ENCODE data around the gene KRT7. TPM values are rescaled to one million over a fixed set of nuclear protein-coding genes. Genes with fewer than 3 reads are reported as not detected.

Gene KRT7
- polyA plus RNA-seq, 1 experiment = 4.6 TPM

DNA sequence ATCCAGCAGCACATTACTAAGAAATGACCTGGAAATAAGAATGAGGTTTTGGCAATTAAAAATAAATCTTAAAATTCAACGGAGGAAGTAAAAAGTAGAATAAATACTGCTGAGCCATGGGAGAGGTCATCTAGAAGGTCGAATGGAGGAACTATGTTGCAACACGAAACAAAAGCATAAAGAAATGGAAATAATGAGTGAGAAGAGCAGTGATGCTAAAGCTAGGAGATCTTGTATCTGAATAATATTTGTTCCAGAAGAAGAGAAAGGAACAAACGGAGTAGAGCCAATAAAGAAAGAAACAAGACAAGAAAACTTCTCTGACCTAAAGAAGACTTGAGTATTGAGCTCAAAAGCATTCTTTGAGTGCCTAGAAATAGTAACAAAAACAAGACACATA, 6.6 kb upstream of the KRT7 start:
- ChIA-PET CTCF (interaction anchor here (0.6 to 5.6 kb wide), 4 partner anchors 13 to 721 kb away, joined by 3 to 30 read pairs (median 4); no protein-coding TSS in a partner anchor), POLR2A (no interaction called here)
- TF ChIP-seq, protein P1, sequence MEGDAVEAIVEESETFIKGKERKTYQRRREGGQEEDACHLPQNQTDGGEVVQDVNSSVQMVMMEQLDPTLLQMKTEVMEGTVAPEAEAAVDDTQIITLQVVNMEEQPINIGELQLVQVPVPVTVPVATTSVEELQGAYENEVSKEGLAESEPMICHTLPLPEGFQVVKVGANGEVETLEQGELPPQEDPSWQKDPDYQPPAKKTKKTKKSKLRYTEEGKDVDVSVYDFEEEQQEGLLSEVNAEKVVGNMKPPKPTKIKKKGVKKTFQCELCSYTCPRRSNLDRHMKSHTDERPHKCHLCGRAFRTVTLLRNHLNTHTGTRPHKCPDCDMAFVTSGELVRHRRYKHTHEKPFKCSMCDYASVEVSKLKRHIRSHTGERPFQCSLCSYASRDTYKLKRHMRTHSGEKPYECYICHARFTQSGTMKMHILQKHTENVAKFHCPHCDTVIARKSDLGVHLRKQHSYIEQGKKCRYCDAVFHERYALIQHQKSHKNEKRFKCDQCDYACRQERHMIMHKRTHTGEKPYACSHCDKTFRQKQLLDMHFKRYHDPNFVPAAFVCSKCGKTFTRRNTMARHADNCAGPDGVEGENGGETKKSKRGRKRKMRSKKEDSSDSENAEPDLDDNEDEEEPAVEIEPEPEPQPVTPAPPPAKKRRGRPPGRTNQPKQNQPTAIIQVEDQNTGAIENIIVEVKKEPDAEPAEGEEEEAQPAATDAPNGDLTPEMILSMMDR (IDR thresholded peaks at IDR 0.05; ENCODE audit: low read depth, low read length) = no peak
- H3K4me3 ChIP-seq (ENCODE audit: low read depth, low read length) = no peak overlapping the region
- no peaks in the 10 kb centered on the region for H3K27me3 ChIP-seq (ENCODE audit: control insufficient read depth, insufficient read depth, low read length)
- DNase-seq (ENCODE audit: low read depth, low spot score) = no peak
- no peaks in the 10 kb centered on the region for H3K9me3 ChIP-seq (ENCODE audit: control insufficient read depth, insufficient read depth, low read length)
- H3K27ac ChIP-seq (ENCODE audit: low read depth, low read length) = no peak overlapping the region

DNA sequence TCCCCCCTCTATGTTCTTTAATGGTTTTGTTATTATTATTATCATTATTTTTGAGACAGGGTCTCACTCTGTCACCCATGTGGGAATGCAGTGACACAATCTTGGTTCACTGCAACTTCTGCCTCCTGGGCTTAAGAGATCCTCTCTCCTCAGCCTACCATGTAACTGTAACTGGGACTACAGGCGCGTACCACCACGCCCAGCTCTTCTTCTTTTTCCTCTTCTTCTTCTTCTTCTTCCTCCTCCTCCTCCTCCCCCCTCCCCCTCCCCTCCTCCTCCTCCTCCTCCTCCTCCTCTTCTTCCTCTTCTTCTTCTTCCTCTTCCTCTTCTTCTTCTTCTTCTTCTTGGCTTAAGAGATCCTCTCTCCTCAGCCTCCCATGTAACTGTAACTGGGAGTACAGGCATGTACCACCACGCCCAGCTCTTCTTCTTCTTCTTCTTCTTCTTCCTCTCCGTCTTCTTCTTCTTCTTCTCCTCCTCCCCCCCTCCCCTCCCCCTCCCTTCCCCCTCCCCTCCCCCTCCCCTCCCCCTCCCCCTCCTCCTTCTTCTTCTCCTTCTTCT, 5.4 kb upstream of the KRT7 start:
- CTCF ChIA-PET = interaction anchor here (1.4 to 5.6 kb wide), 2 partner anchors 15 to 51 kb away, joined by 5 to 30 read pairs; no protein-coding TSS in a partner anchor

DNA sequence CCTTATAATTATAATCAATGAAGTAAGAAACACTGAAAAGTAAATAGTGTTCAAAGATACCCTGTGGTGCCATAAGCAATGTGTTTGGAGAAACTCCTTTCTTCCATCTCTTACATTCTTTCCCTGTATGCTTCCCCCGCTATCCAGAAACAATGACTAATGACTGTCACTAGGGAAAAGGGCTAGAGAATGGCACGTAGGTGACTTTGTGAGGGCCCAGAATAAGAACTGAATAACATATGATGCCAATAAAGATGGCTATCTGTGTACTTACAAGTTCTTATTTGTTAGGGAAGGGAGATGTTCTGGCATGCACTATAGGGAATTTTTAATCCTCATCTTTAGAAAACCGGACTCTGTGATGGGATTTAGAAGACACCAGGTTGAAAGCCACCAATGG, 4.7 kb upstream of the KRT7 start:
- CTCF ChIA-PET = interaction anchor here (5.6 kb wide), 1 partner anchor 51 kb away, joined by 30 read pairs; no protein-coding TSS in a partner anchor
- Histone ChIP-seq H3K4me3 (ENCODE audit: low read depth, low read length) (no peak overlapping the region), H3K9me3 (ENCODE audit: control insufficient read depth, insufficient read depth, low read length) (no peaks in the 10 kb centered on the region; the same call in 1 of the 2 replicates), H3K27ac (ENCODE audit: low read depth, low read length) (no peak overlapping the region), H3K27me3 (ENCODE audit: control insufficient read depth, insufficient read depth, low read length) (no peaks in the 10 kb centered on the region)
- POLR2A ChIA-PET = no interaction called here
- no peak for DNase-seq (ENCODE audit: low read depth, low spot score)
- TF ChIP-seq, protein P1 (IDR thresholded peaks at IDR 0.05; ENCODE audit: low read depth, low read length) = no peak

More for the DNA sequence above, 5.4 kb upstream of the KRT7 start:
- no peaks in the 10 kb centered on the region for H3K9me3 ChIP-seq (ENCODE audit: control insufficient read depth, insufficient read depth, low read length)
- TF ChIP-seq, protein P1 (IDR thresholded peaks at IDR 0.05; ENCODE audit: low read depth, low read length) = no peak
- H3K27ac ChIP-seq (ENCODE audit: low read depth, low read length) = no peak overlapping the region
- no peak for DNase-seq (ENCODE audit: low read depth, low spot score)
- POLR2A ChIA-PET = no interaction called here
- H3K27me3 ChIP-seq (ENCODE audit: control insufficient read depth, insufficient read depth, low read length) = no peaks in the 10 kb centered on the region
- no peak overlapping the region for H3K4me3 ChIP-seq (ENCODE audit: low read depth, low read length)

DNA sequence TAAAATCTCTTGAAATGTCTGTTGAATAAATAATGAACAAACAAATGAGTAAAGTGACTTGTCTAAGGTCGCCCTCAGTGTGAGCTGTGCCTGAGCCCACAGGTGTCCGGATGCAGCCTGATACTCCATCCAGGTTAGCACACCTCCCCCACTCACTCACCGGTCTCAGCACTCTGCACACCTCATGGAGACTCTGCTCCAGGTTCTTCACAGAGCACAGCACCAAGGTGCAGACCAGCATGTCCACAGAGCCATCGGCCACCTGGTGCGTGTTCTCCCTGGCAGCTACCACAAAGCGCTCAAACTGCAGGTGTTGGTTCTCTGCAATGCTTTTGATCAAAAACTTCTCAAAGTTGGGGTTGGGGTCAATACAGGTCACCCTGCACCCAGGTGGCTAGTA, 4.1 kb upstream of the KRT7 start:
- DNase-seq (ENCODE audit: low read depth, low spot score) = no peak
- H3K9me3 ChIP-seq (ENCODE audit: control insufficient read depth, insufficient read depth, low read length) = no peaks in the 10 kb centered on the region; the same call in 1 of the 2 replicates
- ChIA-PET POLR2A (no interaction called here), CTCF (interaction anchor here (1.3 kb wide), 1 partner anchor 50 kb away, joined by 6 read pairs; no protein-coding TSS in a partner anchor)
- TF ChIP-seq, protein P1 (IDR thresholded peaks at IDR 0.05; ENCODE audit: low read depth, low read length) = no peak
- H3K27me3 ChIP-seq (ENCODE audit: control insufficient read depth, insufficient read depth, low read length) = no peaks in the 10 kb centered on the region
- H3K27ac ChIP-seq (ENCODE audit: low read depth, low read length) = no peak overlapping the region
- no peak overlapping the region for H3K4me3 ChIP-seq (ENCODE audit: low read depth, low read length)

DNA sequence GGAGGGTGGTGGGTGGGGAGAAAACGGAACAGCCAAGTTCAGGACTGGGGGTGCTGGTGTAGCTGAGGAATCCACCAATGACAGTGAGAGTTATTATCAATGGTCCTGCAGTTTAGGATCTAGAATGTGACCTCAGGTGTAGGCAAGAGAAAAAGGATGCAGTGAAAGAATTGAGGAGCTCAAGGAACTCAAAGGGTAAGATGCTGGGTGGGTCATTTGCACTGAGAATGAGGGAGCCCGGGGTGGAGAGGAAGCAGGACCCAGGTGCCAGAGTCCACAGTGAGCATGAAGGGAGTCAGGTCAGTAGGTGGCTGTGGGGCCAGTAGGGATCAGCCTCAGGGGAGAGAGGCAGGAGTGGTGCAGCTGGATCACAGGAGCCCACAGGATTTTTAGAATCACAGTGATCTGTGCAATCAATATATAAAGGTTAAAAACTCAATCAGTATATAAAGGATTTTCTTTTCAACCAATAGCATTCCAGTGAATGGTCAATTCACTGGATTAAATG, 3.2 kb upstream of the KRT7 start:
- H3K9me3 ChIP-seq (ENCODE audit: control insufficient read depth, insufficient read depth, low read length) = no peaks in the 10 kb centered on the region; the same call in 1 of the 2 replicates
- TF ChIP-seq, protein P1 (IDR thresholded peaks at IDR 0.05; ENCODE audit: low read depth, low read length) = no peak
- CTCF ChIA-PET = interaction anchor here (0.8 to 1.9 kb wide), 3 partner anchors 9 to 98 kb away, joined by 3 to 6 read pairs (median 6); no protein-coding TSS in a partner anchor
- POLR2A ChIA-PET = interaction anchor here (0.6 to 0.9 kb wide), 2 partner anchors 14 to 426 kb away, joined by 3 to 4 read pairs; no protein-coding TSS in a partner anchor
- H3K27ac ChIP-seq (ENCODE audit: low read depth, low read length) = no peak overlapping the region
- no peak overlapping the region for H3K4me3 ChIP-seq (ENCODE audit: low read depth, low read length)
- H3K27me3 ChIP-seq (ENCODE audit: control insufficient read depth, insufficient read depth, low read length) = no peaks in the 10 kb centered on the region
- DNase-seq (ENCODE audit: low read depth, low spot score) = no peak
